Measurements from ENCODE around the gene EIF2B4. TPM values are rescaled to one million over a fixed set of nuclear protein-coding genes. Genes with fewer than 3 reads are reported as not detected.
A peak's percentile ranks its signal among the peaks of the same experiment; 100 is the strongest.

The EIF2B4 gene
- total and polyA plus RNA-seq, 2 of the 13 experiments (the other 11 are each of a cell fraction or from before 2014, with no cell fraction given): 91.5 to 96.4 TPM

DNA sequence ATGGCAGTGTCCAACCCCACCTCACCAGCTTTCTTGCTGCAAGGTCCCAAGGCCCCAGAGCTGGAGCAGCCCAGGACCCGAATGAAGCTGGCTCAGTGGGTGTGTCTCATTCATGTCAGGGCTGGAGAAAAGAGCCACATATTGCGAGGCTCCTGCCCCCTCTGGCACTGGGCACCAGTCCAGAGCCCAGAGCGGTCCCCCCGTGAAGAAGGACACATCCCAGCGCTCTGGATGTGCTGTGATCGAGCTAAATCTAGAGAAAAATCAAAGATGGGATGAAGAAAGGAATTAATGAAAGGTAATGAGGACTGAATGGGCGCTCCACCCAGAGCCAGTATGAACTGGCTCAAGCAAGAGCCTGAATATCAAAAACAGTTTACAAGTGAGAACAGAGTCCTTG is 34.0 kb downstream of the EIF2B4 start:
- Histone ChIP-seq H2AFZ (ENCODE audit: low read length) (no peak overlapping the region), H3K9ac (ENCODE audit: insufficient read depth, low read depth, low read length) (no peak overlapping the region), H3K4me3 (replicated peaks in 1 of 3; ENCODE audit: insufficient read depth in 1 of 3, low read depth in 2 of 3, low read length in 3 of 3) (no peak overlapping the region), H3K36me3 (replicated peaks in 1 of 2; ENCODE audit: control insufficient read depth in 1 of 2, insufficient read depth in 2 of 2, low read length in 2 of 2) (peaks cover 44 to 63% of the 10 kb centered on the region in 2 experiments), H3K9me3 (ENCODE audit: low read length) (no peaks in the 10 kb centered on the region), H3K4me1 (ENCODE audit: insufficient read depth, low read length) (no peaks in the 10 kb centered on the region), H3K79me2 (ENCODE audit: insufficient read depth, low read length) (no peaks in the 10 kb centered on the region), H4K20me1 (ENCODE audit: insufficient read depth, low read length) (no peaks in the 10 kb centered on the region), H3K27ac (ENCODE audit: extremely low read length, insufficient read depth, low read length) (no peak overlapping the region), H3K27me3 (ENCODE audit: control insufficient read depth in 1 of 2, insufficient read depth in 2 of 2, low read length in 2 of 2) (no peaks in the 10 kb centered on the region), H3K4me2 (ENCODE audit: low read depth, low read length) (no peak overlapping the region)
- intact Hi-C loops (cut with micrococcal nuclease; ENCODE audit: unreplicated experiment) (no loop called here), in situ Hi-C loops (cut with HindIII; ENCODE audit: extremely low pct_ligation_motif_present, low pct_unique_long_range_greater_than_20kb) (no loop called here)
- FAIRE-seq (no peak), ATAC-seq (peak; percentile 14; the same call in 1 of the 3 replicates), DNase-seq (ENCODE audit: low spot score) (no peak)
- ChIA-PET CTCF (ENCODE audit: low intra/inter-chr PET ratio, low total read pairs) (no interaction called here), POLR2A (no interaction called here)
- WGBS (ENCODE audit: low lambda C conversion rate): 97% methylated on average over 7 of the region's 7 CpGs
- peak; percentile 16 for TF ChIP-seq AGO2 (optimal IDR thresholded peaks at IDR 0.05; ENCODE audit: low read depth, low read length)
- TF ChIP-seq, protein P1, sequence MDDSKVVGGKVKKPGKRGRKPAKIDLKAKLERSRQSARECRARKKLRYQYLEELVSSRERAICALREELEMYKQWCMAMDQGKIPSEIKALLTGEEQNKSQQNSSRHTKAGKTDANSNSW (CRISPR knock-in tag; IDR thresholded peaks at IDR 0.05; ENCODE audit: borderline replicate concordance): no peak
- TF ChIP-seq ZNF329 (CRISPR knock-in tag; IDR thresholded peaks at IDR 0.05; ENCODE audit: low read depth): no peak
- TF ChIP-seq ZNF616 (CRISPR knock-in tag; IDR thresholded peaks at IDR 0.05; ENCODE audit: low read depth): no peak
- TF ChIP-seq MAFG (CRISPR knock-in tag; IDR thresholded peaks at IDR 0.05): no peak
- no peak for TF ChIP-seq ZNF232 (CRISPR knock-in tag; IDR thresholded peaks at IDR 0.05; ENCODE audit: borderline replicate concordance)
- no peak for TF ChIP-seq CEBPB (IDR thresholded peaks at IDR 0.05; ENCODE audit: borderline replicate concordance, low read depth, low read length)
- TF ChIP-seq, protein P2, sequence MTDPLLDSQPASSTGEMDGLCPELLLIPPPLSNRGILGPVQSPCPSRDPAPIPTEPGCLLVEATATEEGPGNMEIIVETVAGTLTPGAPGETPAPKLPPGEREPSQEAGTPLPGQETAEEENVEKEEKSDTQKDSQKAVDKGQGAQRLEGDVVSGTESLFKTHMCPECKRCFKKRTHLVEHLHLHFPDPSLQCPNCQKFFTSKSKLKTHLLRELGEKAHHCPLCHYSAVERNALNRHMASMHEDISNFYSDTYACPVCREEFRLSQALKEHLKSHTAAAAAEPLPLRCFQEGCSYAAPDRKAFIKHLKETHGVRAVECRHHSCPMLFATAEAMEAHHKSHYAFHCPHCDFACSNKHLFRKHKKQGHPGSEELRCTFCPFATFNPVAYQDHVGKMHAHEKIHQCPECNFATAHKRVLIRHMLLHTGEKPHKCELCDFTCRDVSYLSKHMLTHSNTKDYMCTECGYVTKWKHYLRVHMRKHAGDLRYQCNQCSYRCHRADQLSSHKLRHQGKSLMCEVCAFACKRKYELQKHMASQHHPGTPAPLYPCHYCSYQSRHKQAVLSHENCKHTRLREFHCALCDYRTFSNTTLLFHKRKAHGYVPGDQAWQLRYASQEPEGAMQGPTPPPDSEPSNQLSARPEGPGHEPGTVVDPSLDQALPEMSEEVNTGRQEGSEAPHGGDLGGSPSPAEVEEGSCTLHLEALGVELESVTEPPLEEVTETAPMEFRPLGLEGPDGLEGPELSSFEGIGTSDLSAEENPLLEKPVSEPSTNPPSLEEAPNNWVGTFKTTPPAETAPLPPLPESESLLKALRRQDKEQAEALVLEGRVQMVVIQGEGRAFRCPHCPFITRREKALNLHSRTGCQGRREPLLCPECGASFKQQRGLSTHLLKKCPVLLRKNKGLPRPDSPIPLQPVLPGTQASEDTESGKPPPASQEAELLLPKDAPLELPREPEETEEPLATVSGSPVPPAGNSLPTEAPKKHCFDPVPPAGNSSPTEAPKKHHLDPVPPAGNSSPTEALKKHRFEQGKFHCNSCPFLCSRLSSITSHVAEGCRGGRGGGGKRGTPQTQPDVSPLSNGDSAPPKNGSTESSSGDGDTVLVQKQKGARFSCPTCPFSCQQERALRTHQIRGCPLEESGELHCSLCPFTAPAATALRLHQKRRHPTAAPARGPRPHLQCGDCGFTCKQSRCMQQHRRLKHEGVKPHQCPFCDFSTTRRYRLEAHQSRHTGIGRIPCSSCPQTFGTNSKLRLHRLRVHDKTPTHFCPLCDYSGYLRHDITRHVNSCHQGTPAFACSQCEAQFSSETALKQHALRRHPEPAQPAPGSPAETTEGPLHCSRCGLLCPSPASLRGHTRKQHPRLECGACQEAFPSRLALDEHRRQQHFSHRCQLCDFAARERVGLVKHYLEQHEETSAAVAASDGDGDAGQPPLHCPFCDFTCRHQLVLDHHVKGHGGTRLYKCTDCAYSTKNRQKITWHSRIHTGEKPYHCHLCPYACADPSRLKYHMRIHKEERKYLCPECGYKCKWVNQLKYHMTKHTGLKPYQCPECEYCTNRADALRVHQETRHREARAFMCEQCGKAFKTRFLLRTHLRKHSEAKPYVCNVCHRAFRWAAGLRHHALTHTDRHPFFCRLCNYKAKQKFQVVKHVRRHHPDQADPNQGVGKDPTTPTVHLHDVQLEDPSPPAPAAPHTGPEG (CRISPR knock-in tag; IDR thresholded peaks at IDR 0.05): no peak
- TF ChIP-seq ZNF460 (CRISPR knock-in tag; IDR thresholded peaks at IDR 0.05; ENCODE audit: borderline replicate concordance): no peak
- no TSS peak for BruUV-seq (replicated peaks)
